ENCODE measurements around the gene EXOSC2. TPM values are rescaled to one million over a fixed set of nuclear protein-coding genes. Genes with fewer than 3 reads are reported as not detected.
A peak's percentile ranks its signal among the peaks of the same experiment; 100 is the strongest.
"Not testable (repeated sequence)": the region's sequence is repeated elsewhere in the genome, so short reads cannot be mapped to it uniquely, and the experiment has no call there.

Gene EXOSC2
- total RNA-seq, 1 donor from 2014 or later = 110 TPM

DNA sequence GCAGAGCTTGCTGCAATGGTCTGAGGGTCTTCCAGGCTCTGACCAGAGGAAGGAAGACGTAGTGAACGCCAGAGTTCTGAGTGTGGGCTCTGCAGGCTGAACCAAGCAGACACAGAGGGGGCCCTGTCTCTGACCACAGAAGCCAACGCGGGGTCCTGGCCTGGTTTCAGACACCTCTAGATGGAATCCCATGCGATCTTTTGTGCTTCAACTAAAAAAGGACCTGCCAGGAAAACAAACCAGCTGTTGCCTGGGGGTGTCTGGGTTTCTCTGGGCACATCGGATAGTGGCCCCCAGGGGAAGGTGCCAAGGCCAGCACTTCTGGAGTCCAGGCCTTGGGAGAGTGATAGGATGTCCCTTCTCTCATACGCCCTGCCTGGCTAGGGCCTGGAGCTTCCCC lies 16.3 kb upstream of the EXOSC2 start:
- peaks cover 16% of the 10 kb centered on the region for H3K27me3 Mint-ChIP-seq
- peaks cover 4% of the 10 kb centered on the region for H3K4me1 Mint-ChIP-seq
- no peak for DNase-seq
- H3K4me3 Mint-ChIP-seq = no peak overlapping the region
- no peak overlapping the region for H3K27ac Mint-ChIP-seq
- no peaks in the 10 kb centered on the region for H3K36me3 Mint-ChIP-seq (ENCODE audit: low read depth)
- intact Hi-C loops (cut with micrococcal nuclease) = no loop called here
- no peaks in the 10 kb centered on the region for H3K9me3 Mint-ChIP-seq

GRCh38 chr9:130680836-130681768 lies 12.5 kb upstream of the EXOSC2 start:
- Mint-ChIP-seq H3K36me3 (ENCODE audit: low read depth) (no peaks in the 10 kb centered on the region), H3K4me3 (peak overlapping the region; percentile 66), H3K27me3 (peaks cover 23% of the 10 kb centered on the region), H3K9me3 (no peaks in the 10 kb centered on the region), H3K27ac (no peak overlapping the region), H3K4me1 (peaks cover 7% of the 10 kb centered on the region)
- peak; percentile 86 for DNase-seq
- intact Hi-C loops (cut with micrococcal nuclease) = no loop called here

- Mint-ChIP-seq H3K4me3 (peak overlapping the region; percentile 97), H3K4me1 (peaks cover 7% of the 10 kb centered on the region), H3K9me3 (no peaks in the 10 kb centered on the region), H3K36me3 (ENCODE audit: low read depth) (no peaks in the 10 kb centered on the region), H3K27ac (peak overlapping the region; percentile 62), H3K27me3 (peaks cover 23% of the 10 kb centered on the region)
- intact Hi-C loops (cut with micrococcal nuclease) = loop anchor here (1.0 kb wide), 2 partner anchors 11 to 221 kb away; partner anchors contain the start of gene EXOSC2
- DNase-seq = peak; percentile 77
Observed at GRCh38 chr9:130681769-130682420, 11.7 kb upstream of the EXOSC2 start.

GRCh38 chr9:130682421-130683121 lies 11.0 kb upstream of the EXOSC2 start:
- peak; percentile 86 for DNase-seq
- H3K9me3 Mint-ChIP-seq = no peaks in the 10 kb centered on the region
- H3K27ac Mint-ChIP-seq = peak overlapping the region; percentile 90
- intact Hi-C loops (cut with micrococcal nuclease) = loop anchor here (1.0 kb wide), 2 partner anchors 11 to 221 kb away; partner anchors contain the start of gene EXOSC2
- peak overlapping the region; percentile 97 for H3K4me3 Mint-ChIP-seq
- H3K4me1 Mint-ChIP-seq = peaks cover 9% of the 10 kb centered on the region
- no peaks in the 10 kb centered on the region for H3K36me3 Mint-ChIP-seq (ENCODE audit: low read depth)
- H3K27me3 Mint-ChIP-seq = peaks cover 25% of the 10 kb centered on the region

DNA sequence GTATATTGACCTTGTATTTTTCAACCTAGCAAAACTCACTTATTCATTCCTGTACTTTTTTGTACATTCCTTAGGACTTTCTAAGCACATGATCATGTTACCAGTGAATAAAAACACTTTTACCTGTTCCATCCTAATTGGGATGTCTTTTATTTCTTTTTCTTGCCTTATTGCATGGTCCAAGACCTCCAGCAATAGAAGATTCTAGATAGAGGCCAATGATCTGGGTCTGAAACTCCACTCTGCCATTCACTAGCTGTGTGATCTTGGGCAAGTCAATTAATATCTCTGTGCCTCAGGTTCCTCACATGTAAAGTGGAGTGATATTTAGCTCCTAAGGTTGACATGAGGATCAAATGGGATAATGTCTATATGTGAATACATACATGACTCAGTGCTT lies 8.5 kb upstream of the EXOSC2 start:
- H3K36me3 Mint-ChIP-seq (ENCODE audit: low read depth) = no peaks in the 10 kb centered on the region
- intact Hi-C loops (cut with micrococcal nuclease) = no loop called here
- H3K9me3 Mint-ChIP-seq = no peaks in the 10 kb centered on the region
- no peak overlapping the region for H3K27ac Mint-ChIP-seq
- peaks cover 21% of the 10 kb centered on the region for H3K4me1 Mint-ChIP-seq
- DNase-seq = no peak
- no peak overlapping the region for H3K4me3 Mint-ChIP-seq
- H3K27me3 Mint-ChIP-seq = peaks cover 13% of the 10 kb centered on the region

DNA sequence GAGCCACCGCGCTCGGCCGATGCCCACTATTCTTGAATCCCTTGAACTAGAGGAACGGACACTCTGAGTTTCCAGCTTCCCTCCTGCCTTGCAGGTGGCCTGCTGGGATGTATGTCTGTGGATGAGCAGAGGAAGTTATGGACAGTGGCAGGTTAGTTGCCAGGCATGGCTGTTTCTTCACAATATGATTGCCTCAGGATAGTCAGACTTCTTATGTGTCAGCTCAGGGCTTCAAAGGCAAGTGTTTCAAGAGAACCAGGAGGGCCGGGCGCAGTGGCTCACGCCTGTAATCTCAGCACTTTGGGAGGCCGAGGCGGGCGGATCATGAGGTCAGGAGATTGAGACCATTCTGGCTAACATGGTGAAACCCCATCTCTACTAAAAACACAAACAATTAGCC lies 7.6 kb upstream of the EXOSC2 start:
- H3K27me3 Mint-ChIP-seq; H3K36me3 Mint-ChIP-seq (ENCODE audit: low read depth); H3K27ac Mint-ChIP-seq; DNase-seq; H3K4me3 Mint-ChIP-seq; H3K9me3 Mint-ChIP-seq; intact Hi-C loops (cut with micrococcal nuclease): not testable (repeated sequence)
- H3K4me1 Mint-ChIP-seq = peaks cover 24% of the 10 kb centered on the region

GRCh38 chr9:130687615-130688014 lies 6.0 kb upstream of the EXOSC2 start:
- no peak for DNase-seq
- Mint-ChIP-seq H3K4me3 (no peak overlapping the region), H3K36me3 (ENCODE audit: low read depth) (no peaks in the 10 kb centered on the region), H3K4me1 (peaks cover 18% of the 10 kb centered on the region), H3K9me3 (no peaks in the 10 kb centered on the region), H3K27ac (no peak overlapping the region), H3K27me3 (peaks cover 7% of the 10 kb centered on the region)
- intact Hi-C loops (cut with micrococcal nuclease) = no loop called here

DNA sequence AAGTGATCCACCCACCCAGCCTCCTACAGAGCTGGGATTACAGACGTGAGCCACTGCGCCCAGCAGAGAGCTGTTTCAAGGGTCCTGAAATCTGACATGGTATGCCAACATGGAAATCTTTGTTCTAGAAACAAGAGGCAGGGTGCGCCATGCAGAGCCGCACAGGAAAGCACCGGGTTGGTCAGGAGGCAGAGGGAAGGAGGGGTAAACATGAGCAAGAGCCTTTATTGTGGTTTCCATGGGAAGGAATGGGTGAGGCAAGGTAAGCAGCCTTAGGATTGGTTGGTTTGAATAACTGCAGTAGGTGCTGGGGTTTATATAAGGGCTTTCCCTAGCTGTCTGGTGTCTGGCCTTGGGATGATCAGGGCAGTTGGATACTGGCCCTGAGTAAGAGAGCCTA lies 5.5 kb upstream of the EXOSC2 start:
- intact Hi-C loops (cut with micrococcal nuclease) = no loop called here
- H3K9me3 Mint-ChIP-seq = no peaks in the 10 kb centered on the region
- H3K4me1 Mint-ChIP-seq = peaks cover 21% of the 10 kb centered on the region

GRCh38 chr9:130689572-130689936 lies 4.0 kb upstream of the EXOSC2 start:
- peaks cover 7% of the 10 kb centered on the region for H3K27me3 Mint-ChIP-seq
- H3K4me3 Mint-ChIP-seq = no peak overlapping the region
- H3K4me1 Mint-ChIP-seq = peaks cover 25% of the 10 kb centered on the region
- intact Hi-C loops (cut with micrococcal nuclease) = no loop called here
- H3K36me3 Mint-ChIP-seq (ENCODE audit: low read depth) = peaks cover 3% of the 10 kb centered on the region
- no peak overlapping the region for H3K27ac Mint-ChIP-seq
- no peaks in the 10 kb centered on the region for H3K9me3 Mint-ChIP-seq
- DNase-seq = no peak

More for the DNA sequence above, 5.5 kb upstream of the EXOSC2 start:
- DNase-seq = no peak
- H3K36me3 Mint-ChIP-seq (ENCODE audit: low read depth) = no peaks in the 10 kb centered on the region
- peaks cover 7% of the 10 kb centered on the region for H3K27me3 Mint-ChIP-seq
- no peak overlapping the region for H3K4me3 Mint-ChIP-seq
- no peak overlapping the region for H3K27ac Mint-ChIP-seq

GRCh38 chr9:130689937-130690700 lies 3.5 kb upstream of the EXOSC2 start:
- Mint-ChIP-seq H3K27me3 (peaks cover 5% of the 10 kb centered on the region), H3K4me1 (peaks cover 29% of the 10 kb centered on the region), H3K4me3 (peak overlapping the region; percentile 16), H3K27ac (no peak overlapping the region), H3K36me3 (ENCODE audit: low read depth) (peaks cover 7% of the 10 kb centered on the region), H3K9me3 (no peaks in the 10 kb centered on the region)
- intact Hi-C loops (cut with micrococcal nuclease) = loop anchor here (5.0 to 10.0 kb wide), 2 partner anchors 113 to 435 kb away; partner anchors contain the start of genes FUBP3 and NUP214
- no peak for DNase-seq

DNA sequence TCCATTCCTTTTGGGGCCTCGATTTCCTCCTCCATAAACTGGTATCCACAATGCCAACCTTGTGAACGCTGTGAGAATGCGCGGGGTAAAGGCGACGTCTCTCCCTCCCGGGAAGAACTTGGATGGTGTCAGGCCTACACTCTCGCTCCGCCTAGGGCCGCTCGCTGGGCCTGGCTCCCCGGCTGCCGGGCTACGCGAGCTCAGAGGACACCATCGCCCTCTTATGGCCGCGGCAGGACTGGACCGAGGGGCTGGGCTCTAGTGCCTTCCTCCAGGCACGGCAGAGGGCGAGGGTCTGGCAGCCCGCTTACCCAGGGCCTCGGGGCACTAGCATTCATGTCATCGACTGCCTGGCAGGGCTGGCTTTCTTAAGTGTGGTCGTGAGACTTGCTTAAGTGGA lies 1.3 kb upstream of the EXOSC2 start:
- Mint-ChIP-seq H3K9me3 (no peaks in the 10 kb centered on the region), H3K27me3 (peaks cover 2% of the 10 kb centered on the region), H3K4me1 (peaks cover 44% of the 10 kb centered on the region), H3K27ac (no peak overlapping the region), H3K36me3 (ENCODE audit: low read depth) (peaks cover 25% of the 10 kb centered on the region), H3K4me3 (peak overlapping the region; percentile 89)
- intact Hi-C loops (cut with micrococcal nuclease) = loop anchor here (5.0 to 10.0 kb wide), 2 partner anchors 115 to 432 kb away; partner anchors contain the start of genes FUBP3 and NUP214
- DNase-seq = peak; percentile 63

DNA sequence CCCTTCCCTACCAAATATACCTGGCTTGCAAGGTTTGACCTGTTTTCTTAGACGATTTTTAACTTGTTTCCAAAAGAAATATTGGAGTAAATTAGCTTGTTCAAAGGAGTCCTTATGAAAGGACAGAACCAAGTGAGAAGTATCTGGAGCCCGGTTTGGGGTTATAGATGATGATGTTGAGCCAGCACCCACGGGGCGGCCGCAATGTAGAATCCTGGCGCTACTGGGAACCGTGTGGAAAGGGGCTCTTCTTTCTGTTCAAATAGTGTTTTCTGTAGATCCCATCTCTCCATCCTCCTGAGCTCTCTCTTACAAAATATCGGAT lies 517 bp upstream of the EXOSC2 start:
- no peaks in the 10 kb centered on the region for H3K9me3 Mint-ChIP-seq
- no peak for DNase-seq
- H3K4me3 Mint-ChIP-seq = peak overlapping the region; percentile 89
- peak overlapping the region; percentile 93 for H3K27ac Mint-ChIP-seq
- H3K4me1 Mint-ChIP-seq = peaks cover 39% of the 10 kb centered on the region
- intact Hi-C loops (cut with micrococcal nuclease) = loop anchor here (1.0 to 10.0 kb wide), 4 partner anchors 11 to 432 kb away; partner anchors contain the start of genes FUBP3 and NUP214
- no peaks in the 10 kb centered on the region for H3K27me3 Mint-ChIP-seq
- H3K36me3 Mint-ChIP-seq (ENCODE audit: low read depth) = peaks cover 31% of the 10 kb centered on the region

- Mint-ChIP-seq H3K4me1 (peaks cover 43% of the 10 kb centered on the region), H3K27me3 (no peaks in the 10 kb centered on the region), H3K36me3 (ENCODE audit: low read depth) (peaks cover 40% of the 10 kb centered on the region), H3K27ac (peak overlapping the region; percentile 93), H3K9me3 (no peaks in the 10 kb centered on the region), H3K4me3 (peak overlapping the region; percentile 89)
- DNase-seq = no peak
- intact Hi-C loops (cut with micrococcal nuclease) = loop anchor here (5.0 to 10.0 kb wide), 2 partner anchors 117 to 431 kb away; partner anchors contain the start of genes FUBP3 and NUP214
Observed at GRCh38 chr9:130694205-130694604, 625 bp downstream of the EXOSC2 start.
